Esophagus muscularis mucosa (tissue), 4 donors: ENCODE data around the gene TRAPPC5. TPM values are rescaled to one million over a fixed set of nuclear protein-coding genes. Genes with fewer than 3 reads are reported as not detected.

ENCODE experiments used
- DNase-seq: peaks from one replicate; pipeline ENCODE4 v3.0.0-alpha.2; 2017; ENCODE audit errors: extremely low spot score
- H3K27ac ChIP-seq, 4 donors: fragments of 200-600 bp; sonication (generic); replicated peaks in 1 of 4; 1 replicate in 3 of 4; 2 replicates in 1 of 4; pipeline ENCODE4 v1.5.1; 2016 to 2019; ENCODE audit warnings: mild to moderate bottlenecking in 1 of 4
- H3K27me3 ChIP-seq, 4 donors: fragments of 200-600 bp; sonication (generic); one replicate each; pipeline versions ENCODE4 v1.5.1 to v1.6.0; 2016 to 2019
- H3K36me3 ChIP-seq, 4 donors: fragments of 200-600 bp; sonication (generic); one replicate each; pipeline ENCODE4 v1.5.1; 2016 to 2019
- H3K4me1 ChIP-seq, 4 donors: fragments of 200-600 bp; sonication (generic); one replicate each; pipeline ENCODE4 v1.5.1; 2016 to 2019
- H3K4me3 ChIP-seq, 4 donors: fragments of 200-600 bp; sonication (generic); 1 replicate in 2 of 4; 2 replicates in 2 of 4; pipeline ENCODE4 v1.5.1; 2016 to 2019; ENCODE audit warnings: mild to moderate bottlenecking in 4 of 4, moderate library complexity in 1 of 4
- H3K9me3 ChIP-seq, 4 donors: fragments of 200-600 bp; sonication (generic); 1 replicate in 3 of 4; 2 replicates in 1 of 4; pipeline ENCODE4 v1.5.1; 2016 to 2019
- EP300 ChIP-seq: sonication (generic); formaldehyde crosslinking; IDR thresholded peaks from one replicate; pipeline ENCODE4 v1.6.1; 2017; ENCODE audit warnings: antibody characterized with exemption
- POLR2A ChIP-seq: fragments of 450-650 bp; IDR thresholded peaks from one replicate; pipeline ENCODE4 v1.6.1; 2017; ENCODE audit warnings: antibody characterized with exemption, moderate library complexity, mild to moderate bottlenecking, low read depth
- POLR2AphosphoS5 ChIP-seq, 2 donors: sonication (generic); formaldehyde crosslinking; IDR thresholded peaks; one replicate each; pipeline ENCODE4 v1.6.1; 2017; ENCODE audit warnings: antibody characterized with exemption in 2 of 2
- WGBS: methylation state at CpG from one replicate; pipeline ENCODE4 v1.1.5; 2018; 5-methylcytosine and 5-hydroxymethylcytosine counted together
- intact Hi-C: fragments of 100-400 bp; cut with DNase I; formaldehyde crosslinking; loops from one replicate; pipeline ENCODE4 v1.15.1; 2023
- total RNA-seq, 4 donors: library from RNA; depleted of rRNA; stranded (reverse); fragments of >200 nt; gene quantifications; one replicate each; pipeline versions ENCODE4 v1.1.0 to v1.2.1, GENCODE V29; 2016
- TF ChIP-seq, protein P1 (sequence below), 3 experiments: fragments of 200-600 bp in 2 of 3; fragments of 450-650 bp in 1 of 3; sonication (generic) in 2 of 3; IDR thresholded peaks; one replicate each; pipeline ENCODE4 v1.5.1; 2017 to 2019; ENCODE audit warnings: antibody characterized with exemption in 3 of 3, mild to moderate bottlenecking in 2 of 3, moderate library complexity in 1 of 3

Gene TRAPPC5
- total RNA-seq, 4 donors from 2014 or later, result 12.5 to 84.7 (median 64.8) TPM

- TF ChIP-seq POLR2A (no peak), POLR2AphosphoS5 (IDR thresholded peaks at IDR 0.05) (no peak)
- no peaks in the 10 kb centered on the region for H3K36me3 ChIP-seq
- H3K27ac ChIP-seq, result no peak within 1 kb of the TSS
- no peak within 1 kb of the TSS for H3K4me3 ChIP-seq
- H3K4me1 ChIP-seq, result peaks cover 5 to 24% (median 14%) of the 10 kb centered on the region in 4 donors
- DNase-seq, result no peak
- WGBS, result 51% methylated on average over 10 of the region's 10 CpGs
- intact Hi-C loops, result no loop called here
- peaks cover 0 to 73% (median 4%) of the 10 kb centered on the region in 4 donors for H3K27me3 ChIP-seq
- no peaks in the 10 kb centered on the region for H3K9me3 ChIP-seq
Measured at GRCh38 chr19:7676854-7677253, 3.8 kb upstream of the TRAPPC5 start, which contains the start of gene MCEMP1. Gene MCEMP1 (plus strand): TSS chr19:7677090. CDS start chr19:7677121, 31 bp downstream.

GRCh38 chr19:7677669-7678311 is 2.8 kb upstream of the TRAPPC5 start:
- intact Hi-C loops, result no loop called here
- no peak for DNase-seq
- no peak for TF ChIP-seq EP300
- TF ChIP-seq POLR2A, result no peak
- Histone ChIP-seq H3K36me3 (peaks cover 0 to 8% (median 7%) of the 10 kb centered on the region in 4 donors), H3K4me1 (peaks cover 10 to 33% (median 22%) of the 10 kb centered on the region in 4 donors), H3K4me3 (no peak overlapping the region), H3K27ac (no peak overlapping the region), H3K27me3 (peaks cover 0 to 64% (median 3%) of the 10 kb centered on the region in 4 donors), H3K9me3 (no peaks in the 10 kb centered on the region)
- WGBS, result 49% methylated on average over 12 of the region's 12 CpGs

GRCh38 chr19:7678971-7679751 is 1.5 kb upstream of the TRAPPC5 start:
- no peak for TF ChIP-seq EP300
- TF ChIP-seq POLR2A, result no peak
- TF ChIP-seq, protein P1, sequence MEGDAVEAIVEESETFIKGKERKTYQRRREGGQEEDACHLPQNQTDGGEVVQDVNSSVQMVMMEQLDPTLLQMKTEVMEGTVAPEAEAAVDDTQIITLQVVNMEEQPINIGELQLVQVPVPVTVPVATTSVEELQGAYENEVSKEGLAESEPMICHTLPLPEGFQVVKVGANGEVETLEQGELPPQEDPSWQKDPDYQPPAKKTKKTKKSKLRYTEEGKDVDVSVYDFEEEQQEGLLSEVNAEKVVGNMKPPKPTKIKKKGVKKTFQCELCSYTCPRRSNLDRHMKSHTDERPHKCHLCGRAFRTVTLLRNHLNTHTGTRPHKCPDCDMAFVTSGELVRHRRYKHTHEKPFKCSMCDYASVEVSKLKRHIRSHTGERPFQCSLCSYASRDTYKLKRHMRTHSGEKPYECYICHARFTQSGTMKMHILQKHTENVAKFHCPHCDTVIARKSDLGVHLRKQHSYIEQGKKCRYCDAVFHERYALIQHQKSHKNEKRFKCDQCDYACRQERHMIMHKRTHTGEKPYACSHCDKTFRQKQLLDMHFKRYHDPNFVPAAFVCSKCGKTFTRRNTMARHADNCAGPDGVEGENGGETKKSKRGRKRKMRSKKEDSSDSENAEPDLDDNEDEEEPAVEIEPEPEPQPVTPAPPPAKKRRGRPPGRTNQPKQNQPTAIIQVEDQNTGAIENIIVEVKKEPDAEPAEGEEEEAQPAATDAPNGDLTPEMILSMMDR (IDR thresholded peaks at IDR 0.05), result no peak
- no peak for TF ChIP-seq POLR2AphosphoS5 (IDR thresholded peaks at IDR 0.05)
- Histone ChIP-seq H3K4me1 (peaks cover 10 to 32% (median 22%) of the 10 kb centered on the region in 4 donors), H3K27me3 (peaks cover 0 to 54% (median 3%) of the 10 kb centered on the region in 4 donors), H3K9me3 (no peaks in the 10 kb centered on the region), H3K27ac (no peak overlapping the region), H3K4me3 (no peak overlapping the region), H3K36me3 (peaks cover 0 to 22% (median 21%) of the 10 kb centered on the region in 4 donors)
- DNase-seq, result no peak
- 53% methylated on average over 28 of the region's 30 CpGs for WGBS
- intact Hi-C loops, result no loop called here

- Histone ChIP-seq H3K4me3 (peak overlapping the region; percentile 75 to 100 (median 88)), H3K4me1 (peaks cover 10 to 29% (median 22%) of the 10 kb centered on the region in 4 donors), H3K9me3 (no peaks in the 10 kb centered on the region), H3K27ac (peak overlapping the region in 1 of 4 donors; percentile 90), H3K36me3 (peaks cover 0 to 30% (median 24%) of the 10 kb centered on the region in 4 donors), H3K27me3 (peaks cover 0 to 54% (median 3%) of the 10 kb centered on the region in 4 donors)
- 54% methylated on average over 22 of the region's 22 CpGs for WGBS
- intact Hi-C loops, result loop anchor here (5.0 to 10.0 kb wide), 2 partner anchors 115 to 328 kb away; no protein-coding TSS in a partner anchor
- DNase-seq, result no peak
- TF ChIP-seq POLR2AphosphoS5 (IDR thresholded peaks at IDR 0.05) (no peak), POLR2A (no peak)
Measured at GRCh38 chr19:7679771-7680605, 645 bp upstream of the TRAPPC5 start.

- H3K27ac ChIP-seq, result peak overlapping the region; percentile 78 to 90 (median 84)
- under 1% methylated on average over 28 of the region's 43 CpGs for WGBS
Measured at GRCh38 chr19:7681340-7682174, 924 bp downstream of the TRAPPC5 start.

More at GRCh38 chr19:7681340-7682174, 924 bp downstream of the TRAPPC5 start:
- TF ChIP-seq POLR2AphosphoS5 (IDR thresholded peaks at IDR 0.05) (peak in 1 of 2 donors; percentile 53), EP300 (no peak), POLR2A (no peak)
- TF ChIP-seq, protein P1 (IDR thresholded peaks at IDR 0.05), result peak; percentile 36 to 55 (median 41)
- DNase-seq, result peak; percentile 95
- Histone ChIP-seq H3K4me1 (peaks cover 10 to 29% (median 22%) of the 10 kb centered on the region in 4 donors), H3K4me3 (peak overlapping the region; percentile 75 to 100 (median 88)), H3K36me3 (peaks cover 0 to 36% (median 27%) of the 10 kb centered on the region in 4 donors), H3K27me3 (peaks cover 0 to 38% (median 1%) of the 10 kb centered on the region in 4 donors), H3K9me3 (no peaks in the 10 kb centered on the region)
- intact Hi-C loops, result loop anchor here (1.0 to 10.0 kb wide), 3 partner anchors 29 to 329 kb away; no protein-coding TSS in a partner anchor
